Thymus (tissue), 11 donors: ENCODE data around the gene AHSA1. TPM values are rescaled to one million over a fixed set of nuclear protein-coding genes. Genes with fewer than 3 reads are reported as not detected.

ENCODE experiments used
- DNase-seq, 9 donors: peaks; one replicate each; pipeline ENCODE4 v3.0.0-alpha.2; 2013; ENCODE audit warnings: low spot score in 9 of 9, low read depth in 6 of 9, missing footprints in 1 of 9
- H3K27ac ChIP-seq, 2 donors: one replicate each; pipeline ENCODE4 v1.5.1; 2013; ENCODE audit warnings: control low read depth in 1 of 2, low read depth in 1 of 2, low read length in 1 of 2, mild to moderate bottlenecking in 1 of 2, moderate library complexity in 1 of 2
- H3K27me3 ChIP-seq, 2 donors: one replicate each; pipeline ENCODE4 v1.5.1; 2013; ENCODE audit warnings: low read length in 1 of 2; ENCODE audit not compliant: control insufficient read depth in 2 of 2, insufficient read depth in 1 of 2
- H3K36me3 ChIP-seq, 2 donors: one replicate each; pipeline ENCODE4 v1.5.1; 2013; ENCODE audit warnings: low read length in 1 of 2, mild to moderate bottlenecking in 1 of 2, moderate library complexity in 1 of 2; ENCODE audit not compliant: control insufficient read depth in 2 of 2, insufficient read depth in 2 of 2
- H3K4me1 ChIP-seq, 2 donors: one replicate each; pipeline ENCODE4 v1.5.1; 2013; ENCODE audit warnings: low read length in 2 of 2; ENCODE audit not compliant: control insufficient read depth in 2 of 2, insufficient read depth in 2 of 2
- H3K4me3 ChIP-seq, 2 donors: one replicate each; pipeline ENCODE4 v1.5.1; 2013; ENCODE audit warnings: low read length in 2 of 2, control low read depth in 1 of 2, mild to moderate bottlenecking in 1 of 2
- H3K9me3 ChIP-seq, 2 donors: one replicate each; pipeline ENCODE4 v1.5.1; 2013; ENCODE audit warnings: low read length in 1 of 2, mild to moderate bottlenecking in 1 of 2; ENCODE audit not compliant: control insufficient read depth in 2 of 2, insufficient read depth in 1 of 2
- WGBS: extraction: QIAGEN DNeasy Blood & Tissue Kit; methylation state at CpG from one replicate; pipeline ENCODE4 v1.1.7; 2013; 5-methylcytosine and 5-hydroxymethylcytosine counted together
- polyA plus RNA-seq: library from polyadenylated mRNA; stranded (reverse); fragments of 200-250 nt; gene quantifications from one replicate; pipeline ENCODE4 v1.2.3, GENCODE V29; 2013
- total RNA-seq: library from RNA; stranded (reverse); fragments of 120-200 nt; gene quantifications from one replicate; pipeline ENCODE4 v1.2.4, GENCODE V29; 2013
- donor health status: healthy.

Gene AHSA1
- total and polyA plus RNA-seq, 2 donors: 72.6 to 139 TPM

- DNase-seq: no peak
- Histone ChIP-seq H3K27me3 (no peaks in the 10 kb centered on the region), H3K9me3 (no peaks in the 10 kb centered on the region), H3K4me1 (no peaks in the 10 kb centered on the region), H3K4me3 (no peak overlapping the region), H3K27ac (no peak overlapping the region), H3K36me3 (peaks cover 60 to 61% of the 10 kb centered on the region in 2 donors)
- 97% methylated on average over 5 of the region's 5 CpGs for WGBS
Observed at GRCh38 chr14:77467801-77468200, 9.9 kb downstream of the AHSA1 start.

- H3K36me3 ChIP-seq: peaks cover 48% of the 10 kb centered on the region in 2 donors
- H3K9me3 ChIP-seq: no peaks in the 10 kb centered on the region
- no peaks in the 10 kb centered on the region for H3K27me3 ChIP-seq
- H3K4me3 ChIP-seq: no peak overlapping the region
- WGBS: 95% methylated on average over 14 of the region's 14 CpGs
- no peak overlapping the region for H3K27ac ChIP-seq
- DNase-seq: no peak
- no peaks in the 10 kb centered on the region for H3K4me1 ChIP-seq
Observed at GRCh38 chr14:77469067-77469505, 11.2 kb downstream of the AHSA1 start.

- Histone ChIP-seq H3K4me1 (no peaks in the 10 kb centered on the region), H3K9me3 (no peaks in the 10 kb centered on the region), H3K27me3 (no peaks in the 10 kb centered on the region), H3K36me3 (peaks cover 44% of the 10 kb centered on the region in 2 donors), H3K27ac (no peak overlapping the region), H3K4me3 (no peak overlapping the region)
- DNase-seq: no peak
- 97% methylated on average over 1 of the region's 1 CpG for WGBS
Observed at GRCh38 chr14:77469539-77469938, 11.6 kb downstream of the AHSA1 start.

GRCh38 chr14:77470224-77470870 is 12.5 kb downstream of the AHSA1 start:
- H3K36me3 ChIP-seq: peaks cover 36% of the 10 kb centered on the region in 2 donors
- no peaks in the 10 kb centered on the region for H3K4me1 ChIP-seq
- no peak overlapping the region for H3K4me3 ChIP-seq
- H3K9me3 ChIP-seq: no peaks in the 10 kb centered on the region
- 94% methylated on average over 5 of the region's 5 CpGs for WGBS
- no peak overlapping the region for H3K27ac ChIP-seq
- DNase-seq: no peak
- H3K27me3 ChIP-seq: no peaks in the 10 kb centered on the region

GRCh38 chr14:77473921-77474320 is 16.0 kb downstream of the AHSA1 start:
- 93% methylated on average over 5 of the region's 5 CpGs for WGBS
- Histone ChIP-seq H3K27me3 (no peaks in the 10 kb centered on the region), H3K9me3 (no peaks in the 10 kb centered on the region), H3K27ac (no peak overlapping the region), H3K4me1 (no peaks in the 10 kb centered on the region), H3K36me3 (peaks cover 7 to 9% of the 10 kb centered on the region in 2 donors), H3K4me3 (no peak overlapping the region)
- no peak for DNase-seq

- DNase-seq: no peak
- no peak overlapping the region for H3K4me3 ChIP-seq
- WGBS: 84% methylated on average over 9 of the region's 9 CpGs
- H3K4me1 ChIP-seq: no peaks in the 10 kb centered on the region
- no peak overlapping the region for H3K27ac ChIP-seq
- H3K36me3 ChIP-seq: peaks cover under 1 to 2% of the 10 kb centered on the region in 2 donors
- no peaks in the 10 kb centered on the region for H3K9me3 ChIP-seq
- no peaks in the 10 kb centered on the region for H3K27me3 ChIP-seq
Observed at GRCh38 chr14:77474479-77475177, 16.7 kb downstream of the AHSA1 start.

- no peaks in the 10 kb centered on the region for H3K4me1 ChIP-seq
- WGBS: 97% methylated on average over 35 of the region's 35 CpGs
- H3K4me3 ChIP-seq: no peak overlapping the region
- no peaks in the 10 kb centered on the region for H3K9me3 ChIP-seq
- no peak for DNase-seq
- no peaks in the 10 kb centered on the region for H3K27me3 ChIP-seq
- H3K27ac ChIP-seq: no peak overlapping the region
- no peaks in the 10 kb centered on the region for H3K36me3 ChIP-seq
Observed at GRCh38 chr14:77475432-77476115, 17.7 kb downstream of the AHSA1 start.

GRCh38 chr14:77478029-77478428 is 20.1 kb downstream of the AHSA1 start:
- 95% methylated on average over 5 of the region's 5 CpGs for WGBS
- no peak for DNase-seq
- no peaks in the 10 kb centered on the region for H3K4me1 ChIP-seq
- H3K27me3 ChIP-seq: no peaks in the 10 kb centered on the region
- no peaks in the 10 kb centered on the region for H3K36me3 ChIP-seq
- H3K27ac ChIP-seq: no peak overlapping the region
- no peak overlapping the region for H3K4me3 ChIP-seq
- H3K9me3 ChIP-seq: no peaks in the 10 kb centered on the region

- Histone ChIP-seq H3K36me3 (no peaks in the 10 kb centered on the region), H3K27ac (no peak overlapping the region), H3K9me3 (no peaks in the 10 kb centered on the region), H3K27me3 (no peaks in the 10 kb centered on the region), H3K4me3 (no peak overlapping the region), H3K4me1 (no peaks in the 10 kb centered on the region)
- 96% methylated on average over 1 of the region's 1 CpG for WGBS
- DNase-seq: no peak
Observed at GRCh38 chr14:77478796-77479195, 20.9 kb downstream of the AHSA1 start.
